ENCODE results near the gene BOLA1.
A peak's percentile ranks its signal among the peaks of the same experiment; 100 is the strongest.
"Not testable (repeated sequence)": the region's sequence is repeated elsewhere in the genome, so short reads cannot be mapped to it uniquely, and the experiment has no call there.

Gene BOLA1

GRCh38 chr1:149887196-149887455 lies 12.2 kb upstream of the BOLA1 start:
- DNase-seq (ENCODE audit: low read depth), result not testable (repeated sequence)

- peak; percentile 99 for DNase-seq (ENCODE audit: low read depth)
Measured at GRCh38 chr1:149887456-149888246, 11.7 kb upstream of the BOLA1 start.

GRCh38 chr1:149888247-149888998 lies 10.9 kb upstream of the BOLA1 start:
- DNase-seq (ENCODE audit: low read depth), result peak; percentile 95

GRCh38 chr1:149888999-149889289 lies 10.4 kb upstream of the BOLA1 start:
- peak; percentile 26 for DNase-seq (ENCODE audit: low read depth)

- no peak for DNase-seq (ENCODE audit: low read depth)
Measured at GRCh38 chr1:149896575-149896974, 2.8 kb upstream of the BOLA1 start.

GRCh38 chr1:149903836-149904491 lies 4.6 kb downstream of the BOLA1 start:
- no peak for DNase-seq (ENCODE audit: low read depth)

GRCh38 chr1:149906570-149907075 lies 7.3 kb downstream of the BOLA1 start:
- no peak for DNase-seq (ENCODE audit: low read depth)

- no peak for DNase-seq (ENCODE audit: low read depth)
Measured at GRCh38 chr1:149914545-149914944, 15.2 kb downstream of the BOLA1 start.

GRCh38 chr1:149915429-149916192 lies 16.2 kb downstream of the BOLA1 start:
- DNase-seq (ENCODE audit: low read depth), result no peak

GRCh38 chr1:149916193-149916897 lies 17.0 kb downstream of the BOLA1 start:
- no peak for DNase-seq (ENCODE audit: low read depth)

GRCh38 chr1:149916898-149917252 lies 17.5 kb downstream of the BOLA1 start:
- DNase-seq (ENCODE audit: low read depth), result no peak

GRCh38 chr1:149917571-149918144 lies 18.3 kb downstream of the BOLA1 start, which contains the start of gene SV2A:
Gene SV2A, minus strand, starts transcription at chr1:149917844. Its CDS starts 4,004 bp downstream, at chr1:149913840.
- peak; percentile 41 for DNase-seq (ENCODE audit: low read depth)

GRCh38 chr1:149923626-149924025 lies 24.3 kb downstream of the BOLA1 start:
- no peak for DNase-seq (ENCODE audit: low read depth)

GRCh38 chr1:149925345-149925744 lies 26.0 kb downstream of the BOLA1 start:
- DNase-seq (ENCODE audit: low read depth), result no peak

- DNase-seq (ENCODE audit: low read depth), result no peak
Measured at GRCh38 chr1:149925751-149926150, 26.4 kb downstream of the BOLA1 start.

GRCh38 chr1:149926296-149926695 lies 26.9 kb downstream of the BOLA1 start:
- no peak for DNase-seq (ENCODE audit: low read depth)

- no peak for DNase-seq (ENCODE audit: low read depth)
Measured at GRCh38 chr1:149927056-149927562, 27.7 kb downstream of the BOLA1 start.

GRCh38 chr1:149927563-149928400 lies 28.4 kb downstream of the BOLA1 start, which contains the start of gene SF3B4:
Gene SF3B4, minus strand, starts transcription at chr1:149927803. Its CDS starts 44 bp downstream, at chr1:149927759.
- peak; percentile 82 for DNase-seq (ENCODE audit: low read depth)

- DNase-seq (ENCODE audit: low read depth), result no peak
Measured at GRCh38 chr1:149928401-149928724, 29.0 kb downstream of the BOLA1 start.

GRCh38 chr1:149929856-149930255 lies 30.5 kb downstream of the BOLA1 start:
- no peak for DNase-seq (ENCODE audit: low read depth)
